HG03432 (cell line): ENCODE results near the gene GPATCH4.
A peak's percentile ranks its signal among the peaks of the same experiment; 100 is the strongest.
"Not testable (repeated sequence)": the region's sequence is repeated elsewhere in the genome, so short reads cannot be mapped to it uniquely, and the experiment has no call there.

Source experiments
- ATAC-seq: cut with Tn5 transposase; IDR thresholded peaks from one replicate; pipeline ENCODE4 v1.9.1; 2021; ENCODE audit warnings: mild to moderate bottlenecking, moderate library complexity; ENCODE audit not compliant: unreplicated experiment

Gene GPATCH4

GRCh38 chr1:156581661-156582387, 19.5 kb downstream of the GPATCH4 start:
- no peak for ATAC-seq

DNA sequence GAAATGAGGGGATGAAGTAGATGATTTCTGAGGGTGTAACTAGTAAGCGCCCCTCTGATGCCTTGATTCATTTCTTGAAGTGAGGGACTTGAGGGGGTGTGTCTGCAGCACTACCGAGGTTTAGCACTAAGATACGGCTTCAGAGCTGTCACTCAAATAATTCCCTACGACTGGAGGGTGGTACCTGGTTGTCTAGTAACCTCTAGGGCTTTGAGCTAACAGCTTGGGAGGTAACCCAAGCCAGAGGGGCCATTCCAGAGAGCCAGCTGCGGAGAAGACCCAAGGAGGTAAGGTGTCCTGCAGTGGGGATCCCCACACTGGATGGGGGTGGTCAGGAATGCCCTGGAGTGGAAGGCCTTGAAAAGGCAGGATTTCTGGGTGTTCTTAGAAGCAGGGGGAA, 21.8 kb downstream of the GPATCH4 start, which contains the start of gene TTC24:
TTC24 (plus strand) TSS at position 252 of the 400 bp plus-strand sequence. CDS start 1,642 bp downstream, outside the sequence.
- no peak for ATAC-seq

DNA sequence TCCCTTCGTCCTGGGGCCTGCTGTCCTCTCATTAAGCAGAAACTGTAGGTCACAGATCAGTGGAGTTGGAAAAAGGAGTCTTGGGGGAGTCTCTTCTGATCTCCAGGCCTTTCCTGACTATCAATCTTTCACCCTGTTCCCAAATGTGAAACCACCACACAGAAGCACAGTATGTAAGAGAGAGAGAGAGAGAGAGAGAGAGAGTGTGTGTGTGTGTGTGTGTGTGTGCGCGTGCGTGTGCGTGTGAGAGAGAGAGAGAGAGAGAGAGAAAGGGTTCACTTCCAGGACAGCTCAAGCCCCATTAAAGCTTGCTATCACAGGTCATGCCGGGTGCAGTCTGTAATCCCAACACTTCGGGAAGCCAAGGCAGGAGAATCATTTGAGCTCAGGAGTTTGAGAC, 23.2 kb downstream of the GPATCH4 start:
- ATAC-seq, result no peak

DNA sequence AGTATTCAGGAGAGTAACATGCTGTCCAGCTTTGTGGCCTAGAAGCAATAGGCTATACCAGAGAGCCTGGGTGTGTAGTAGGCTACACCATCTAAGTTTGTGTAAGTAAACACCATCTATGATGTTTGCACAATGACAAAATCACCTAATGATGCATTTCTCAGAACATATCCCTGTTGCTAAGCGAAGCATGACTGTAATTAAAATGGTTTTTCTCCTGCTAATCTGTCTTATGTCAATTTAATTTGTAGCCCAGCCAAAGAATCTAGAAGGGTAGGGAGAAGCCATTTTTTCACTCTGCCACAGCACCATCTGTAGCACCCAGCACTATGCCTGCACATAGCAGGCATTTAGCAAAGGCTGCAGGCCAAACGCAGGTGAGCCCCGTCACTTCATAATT, 23.7 kb downstream of the GPATCH4 start:
- no peak for ATAC-seq

- ATAC-seq, result no peak
Measured at GRCh38 chr1:156574039-156574633, 27.1 kb downstream of the GPATCH4 start.

GRCh38 chr1:156572663-156573018, 28.6 kb downstream of the GPATCH4 start:
- no peak for ATAC-seq

DNA sequence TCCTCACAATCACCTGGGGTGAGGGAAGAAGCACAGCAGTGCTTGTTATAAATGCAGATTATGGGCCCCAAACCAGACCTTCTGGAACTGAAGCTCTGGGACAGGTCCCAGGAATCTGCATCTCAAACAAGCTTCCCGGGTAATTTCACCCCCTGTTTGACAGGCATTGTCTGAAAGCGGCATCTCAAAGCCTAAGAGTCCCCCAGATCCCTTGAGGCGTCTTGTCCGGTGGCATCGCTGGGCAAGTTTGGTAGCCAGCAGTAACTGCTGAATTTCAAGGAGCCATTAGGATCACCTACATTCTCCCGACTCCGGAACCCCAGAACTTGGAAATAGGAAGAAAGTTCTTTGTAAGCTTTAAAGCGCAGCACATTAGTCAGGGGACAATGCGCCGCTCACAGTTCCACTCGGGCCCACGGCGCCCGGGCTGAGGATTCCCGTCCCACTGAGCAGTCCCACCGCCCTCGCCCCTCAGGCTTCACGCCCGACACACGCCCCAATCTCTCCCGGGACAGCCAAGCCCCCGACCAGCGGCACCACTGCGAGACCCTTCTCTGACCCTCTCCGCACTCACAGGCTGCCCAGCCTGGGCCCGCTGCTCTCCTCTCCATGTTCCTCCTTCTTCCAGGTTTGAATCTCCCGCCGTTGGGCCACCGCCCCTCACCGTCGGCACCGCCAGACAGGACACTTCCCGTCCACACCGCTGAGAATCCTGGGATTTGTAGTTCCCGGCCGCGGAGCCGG, 29.2 kb downstream of the GPATCH4 start, which contains the start of gene IQGAP3:
IQGAP3 (minus strand) TSS at position 647 of the 744 bp plus-strand sequence; CDS start at position 611, 36 bp downstream.
- ATAC-seq, result peak; percentile 87

GRCh38 chr1:156571261-156571852, 29.9 kb downstream of the GPATCH4 start:
- ATAC-seq, result no peak

GRCh38 chr1:156566436-156566835, 34.8 kb downstream of the GPATCH4 start:
- no peak for ATAC-seq

- no peak for ATAC-seq
Measured at GRCh38 chr1:156565519-156565918, 35.8 kb downstream of the GPATCH4 start.

DNA sequence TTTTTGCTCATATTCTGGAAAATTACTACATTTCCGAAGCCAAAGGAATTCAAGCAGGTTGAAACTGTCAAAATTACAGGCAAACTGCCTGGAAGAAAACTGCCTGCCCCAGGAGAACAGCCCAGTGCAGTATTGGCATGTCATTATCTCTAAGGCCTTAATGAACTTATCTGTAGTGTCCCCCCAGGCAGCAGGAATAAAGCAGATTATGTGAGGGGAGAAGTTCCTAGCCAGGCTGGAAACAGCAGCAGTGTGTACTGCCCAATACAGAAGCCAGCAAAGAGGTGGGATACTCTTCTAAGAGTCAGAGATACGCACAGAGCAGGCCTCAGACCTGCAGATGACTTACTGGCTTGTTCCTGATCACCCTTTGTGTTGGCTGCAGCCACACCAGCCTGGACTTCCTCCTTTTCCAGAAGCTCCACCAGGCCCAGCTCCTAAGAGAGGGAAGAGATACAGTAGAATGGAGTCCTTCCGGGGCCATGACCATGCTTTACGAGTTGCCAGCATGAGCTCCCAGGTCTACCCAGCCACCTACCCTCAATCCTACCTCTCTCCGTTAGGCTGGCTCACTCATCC, 40.6 kb downstream of the GPATCH4 start:
- no peak for ATAC-seq

- no peak for ATAC-seq
Measured at GRCh38 chr1:156559797-156560385, 41.4 kb downstream of the GPATCH4 start.

GRCh38 chr1:156559086-156559796, 42.0 kb downstream of the GPATCH4 start:
- ATAC-seq, result no peak

DNA sequence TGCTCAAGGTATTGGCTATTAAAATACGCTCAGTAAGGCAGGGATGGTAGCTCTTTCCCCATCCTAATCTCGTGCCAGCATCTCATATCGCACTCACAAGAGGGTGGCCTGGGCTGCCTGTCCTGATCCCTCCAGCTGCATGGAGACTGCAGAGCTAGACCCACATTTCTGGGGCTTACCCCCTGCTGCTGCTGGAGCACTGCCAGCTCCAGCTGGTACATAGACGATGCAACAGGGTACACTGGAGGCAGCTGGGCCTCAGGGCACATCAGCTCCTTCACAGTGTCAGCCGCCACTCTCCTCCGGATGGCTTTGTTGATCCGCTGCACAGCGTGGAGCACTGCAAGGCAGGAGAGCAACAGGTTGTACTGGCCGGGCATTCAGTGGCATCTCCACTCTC, 44.9 kb downstream of the GPATCH4 start:
- ATAC-seq, result no peak

DNA sequence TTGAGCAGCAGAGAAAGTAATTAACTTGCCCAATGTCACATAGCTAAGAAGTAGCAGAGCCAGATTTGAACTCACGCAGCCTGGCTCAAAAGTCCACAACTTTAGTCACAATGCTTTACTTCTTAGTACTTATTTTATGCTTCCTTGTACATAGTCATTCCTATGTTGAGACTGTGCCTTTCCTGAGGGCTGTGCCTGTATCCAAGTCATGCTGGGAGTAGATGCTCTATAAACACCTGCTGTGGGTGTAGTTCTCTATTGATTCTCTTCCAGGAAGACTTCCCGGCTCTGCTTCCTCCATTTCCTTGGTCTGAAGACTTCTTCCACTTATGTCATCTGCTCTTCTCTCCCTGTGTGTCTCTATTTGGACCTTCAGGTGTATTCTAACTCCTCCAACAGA, 45.6 kb downstream of the GPATCH4 start:
- no peak for ATAC-seq

DNA sequence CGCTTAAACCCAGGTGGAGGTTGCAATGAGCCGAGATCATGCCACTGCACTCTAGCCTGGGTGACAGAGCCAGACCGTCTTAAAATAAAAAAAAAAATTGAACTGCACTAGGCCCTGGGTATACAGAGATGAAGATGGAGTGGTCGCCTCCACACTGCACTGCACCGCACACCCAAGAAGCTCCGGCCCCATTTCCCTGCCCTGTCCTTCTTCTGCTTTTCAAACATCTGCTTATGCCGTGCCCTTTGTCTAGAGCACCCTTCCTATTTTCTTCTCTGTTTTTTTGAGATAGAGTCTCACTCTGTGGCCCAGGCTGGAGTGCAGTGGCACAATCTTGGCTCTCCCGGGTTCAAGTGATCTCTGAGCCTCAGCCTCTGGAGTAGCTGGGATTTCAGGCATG, 46.3 kb downstream of the GPATCH4 start:
- no peak for ATAC-seq

DNA sequence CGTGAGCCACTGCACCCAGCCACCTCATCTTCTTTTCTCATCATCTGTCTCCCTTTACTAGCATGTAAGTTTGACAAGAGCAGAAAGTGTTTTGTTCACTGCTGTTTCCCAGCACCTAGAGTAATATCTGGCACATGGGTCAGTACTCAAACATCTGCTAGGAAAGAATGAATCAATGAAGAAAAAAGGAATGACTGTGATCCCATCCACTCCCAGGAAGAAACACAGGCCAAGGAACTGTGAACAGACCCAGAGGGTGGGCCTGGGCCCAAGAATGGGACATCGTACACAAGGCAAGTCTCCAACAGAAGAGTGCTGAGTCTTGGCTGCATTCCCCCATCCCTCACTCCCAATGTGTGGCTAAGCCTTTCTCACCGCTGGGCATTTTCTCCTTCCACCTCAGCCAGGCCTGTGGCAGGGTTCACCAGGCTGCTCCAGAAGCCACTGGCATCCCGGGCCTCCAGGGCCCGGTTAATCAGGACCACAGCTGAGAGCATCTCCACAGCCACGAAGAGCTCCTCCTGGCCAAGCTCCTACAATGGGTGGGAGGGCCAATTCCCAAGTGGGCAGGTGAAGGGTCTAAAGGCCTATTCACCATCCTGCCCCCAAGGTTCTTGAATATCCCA, 47.3 kb downstream of the GPATCH4 start:
- no peak for ATAC-seq

- not testable (repeated sequence) for ATAC-seq
Measured at GRCh38 chr1:156552937-156553336, 48.3 kb downstream of the GPATCH4 start.

- no peak for ATAC-seq
Measured at GRCh38 chr1:156552518-156552917, 48.8 kb downstream of the GPATCH4 start.

DNA sequence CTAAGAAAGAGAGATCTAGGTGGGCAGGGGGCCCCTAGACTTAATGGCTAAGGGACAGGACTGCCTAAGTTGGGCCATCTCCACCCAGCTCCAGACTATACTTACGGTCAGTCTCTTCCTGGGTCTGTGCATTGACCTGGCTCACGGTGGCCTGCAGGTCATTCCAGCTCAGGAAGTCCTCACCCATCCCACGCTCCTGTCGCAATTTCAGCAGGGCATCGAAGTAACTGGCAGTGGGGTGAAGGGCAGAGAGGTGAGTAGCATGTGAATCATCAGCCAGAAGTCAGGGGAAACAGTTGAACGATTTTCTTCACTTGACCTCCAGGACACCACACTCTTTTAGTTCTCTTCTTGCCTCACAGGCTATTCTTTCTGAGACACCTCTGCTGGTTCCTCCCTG, 49.4 kb downstream of the GPATCH4 start:
- no peak for ATAC-seq
